ENCODE data around the gene SLC34A1. TPM values are rescaled to one million over a fixed set of nuclear protein-coding genes. Genes with fewer than 3 reads are reported as not detected.

SLC34A1 gene
- total RNA-seq, 1 donor, result not detected

- DNase-seq (ENCODE audit: low read depth), result no peak
- peak overlapping the region; percentile 100 for H3K4me3 ChIP-seq (ENCODE audit: low read depth, low read length)
- no peak for TF ChIP-seq CTCF (IDR thresholded peaks at IDR 0.05; ENCODE audit: insufficient read depth, low read length)
Observed at GRCh38 chr5:177349762-177350161, 34.5 kb upstream of the SLC34A1 start.

DNA sequence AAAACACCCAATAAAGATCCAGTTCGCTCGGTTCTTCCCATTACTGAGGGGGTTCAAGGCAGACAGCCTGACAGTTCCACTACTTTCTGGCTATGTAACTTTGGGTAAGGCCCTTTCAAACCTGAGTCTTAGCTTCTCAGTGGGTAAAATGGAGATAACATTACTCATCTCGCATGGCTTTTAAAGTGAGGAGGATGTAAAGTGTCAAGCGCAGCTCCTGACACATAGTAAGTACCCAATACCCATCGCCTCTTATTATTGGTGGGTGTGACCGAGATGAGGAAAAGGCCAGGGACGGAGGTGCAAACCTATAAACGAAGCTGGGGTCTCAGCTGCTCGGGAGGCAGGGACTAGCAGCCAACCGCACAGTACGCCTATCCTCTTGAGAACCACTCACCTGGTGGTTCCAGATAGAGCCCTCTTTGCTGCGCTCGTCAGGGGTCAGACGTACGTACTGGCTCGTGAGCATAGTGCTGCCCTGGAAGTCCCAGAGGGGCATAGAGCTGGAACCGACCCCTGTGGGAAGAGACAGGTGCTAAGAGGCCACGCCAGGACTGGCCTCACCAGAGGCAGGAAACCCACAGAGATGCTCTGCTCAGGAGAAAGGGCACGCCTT is 33.4 kb upstream of the SLC34A1 start:
- H3K4me3 ChIP-seq (ENCODE audit: low read depth, low read length), result peak overlapping the region; percentile 100
- DNase-seq (ENCODE audit: low read depth), result no peak
- no peak for TF ChIP-seq CTCF (IDR thresholded peaks at IDR 0.05; ENCODE audit: insufficient read depth, low read length)

GRCh38 chr5:177351392-177352329 is 32.6 kb upstream of the SLC34A1 start, which contains the start of gene LMAN2:
LMAN2 (minus strand) TSS chr5:177351668; CDS start chr5:177351647, 21 bp downstream.
- DNase-seq (ENCODE audit: low read depth), result peak; percentile 97
- H3K4me3 ChIP-seq (ENCODE audit: low read depth, low read length), result peak within 1 kb of the TSS; percentile 100
- TF ChIP-seq CTCF (IDR thresholded peaks at IDR 0.05; ENCODE audit: insufficient read depth, low read length), result no peak

GRCh38 chr5:177353093-177353492 is 31.1 kb upstream of the SLC34A1 start:
- no peak overlapping the region for H3K4me3 ChIP-seq (ENCODE audit: low read depth, low read length)
- TF ChIP-seq CTCF (IDR thresholded peaks at IDR 0.05; ENCODE audit: insufficient read depth, low read length), result no peak
- no peak for DNase-seq (ENCODE audit: low read depth)

DNA sequence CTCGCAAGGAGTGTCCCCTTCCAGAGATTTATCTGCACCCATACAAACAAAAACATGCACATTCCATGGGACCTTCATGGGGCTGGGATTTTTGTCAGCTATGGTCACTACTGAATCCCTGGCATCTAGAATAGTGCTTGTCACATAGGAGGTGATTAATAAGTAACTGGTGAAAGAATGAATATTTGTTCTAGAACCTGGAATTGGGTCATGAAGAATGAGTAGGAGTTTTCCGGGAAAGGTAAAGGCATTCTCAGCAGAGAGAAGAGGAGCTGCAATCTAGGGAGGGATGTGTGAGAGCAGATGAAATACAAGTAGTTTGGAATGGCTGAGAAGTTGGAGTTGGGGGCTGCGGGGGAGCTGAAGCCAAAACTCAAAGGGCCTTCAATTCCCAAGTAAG is 30.0 kb upstream of the SLC34A1 start:
- H3K4me3 ChIP-seq (ENCODE audit: low read depth, low read length), result no peak overlapping the region
- TF ChIP-seq CTCF (IDR thresholded peaks at IDR 0.05; ENCODE audit: insufficient read depth, low read length), result no peak
- DNase-seq (ENCODE audit: low read depth), result no peak

DNA sequence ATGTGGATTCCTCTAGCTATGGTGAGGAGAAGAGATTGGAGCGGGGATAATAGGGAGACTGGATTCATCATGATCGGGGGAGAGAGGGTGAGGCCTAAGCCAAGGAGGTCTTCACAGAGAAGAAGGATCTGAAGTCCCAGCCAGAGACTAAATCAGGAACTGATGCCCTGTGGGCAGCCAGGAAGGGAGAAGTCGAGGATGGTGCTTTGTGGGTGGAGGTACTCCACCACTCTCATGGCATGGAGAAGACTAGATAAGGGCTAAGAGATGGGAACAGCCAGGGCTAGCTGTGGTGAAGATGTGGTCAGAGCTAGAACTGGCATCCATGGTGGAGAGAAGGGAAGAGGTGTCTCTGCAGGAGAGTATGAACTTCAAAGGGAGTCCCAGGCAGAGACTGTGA is 29.5 kb upstream of the SLC34A1 start:
- no peak for DNase-seq (ENCODE audit: low read depth)
- no peak for TF ChIP-seq CTCF (IDR thresholded peaks at IDR 0.05; ENCODE audit: insufficient read depth, low read length)
- H3K4me3 ChIP-seq (ENCODE audit: low read depth, low read length), result no peak overlapping the region
